ENCODE results near the gene COA3. TPM values are rescaled to one million over a fixed set of nuclear protein-coding genes. Genes with fewer than 3 reads are reported as not detected.

Gene COA3
- total and polyA plus RNA-seq, 2 donors (not counting 1 experiment from before 2014, with no cell fraction given): 18.5 to 32.1 TPM

DNA sequence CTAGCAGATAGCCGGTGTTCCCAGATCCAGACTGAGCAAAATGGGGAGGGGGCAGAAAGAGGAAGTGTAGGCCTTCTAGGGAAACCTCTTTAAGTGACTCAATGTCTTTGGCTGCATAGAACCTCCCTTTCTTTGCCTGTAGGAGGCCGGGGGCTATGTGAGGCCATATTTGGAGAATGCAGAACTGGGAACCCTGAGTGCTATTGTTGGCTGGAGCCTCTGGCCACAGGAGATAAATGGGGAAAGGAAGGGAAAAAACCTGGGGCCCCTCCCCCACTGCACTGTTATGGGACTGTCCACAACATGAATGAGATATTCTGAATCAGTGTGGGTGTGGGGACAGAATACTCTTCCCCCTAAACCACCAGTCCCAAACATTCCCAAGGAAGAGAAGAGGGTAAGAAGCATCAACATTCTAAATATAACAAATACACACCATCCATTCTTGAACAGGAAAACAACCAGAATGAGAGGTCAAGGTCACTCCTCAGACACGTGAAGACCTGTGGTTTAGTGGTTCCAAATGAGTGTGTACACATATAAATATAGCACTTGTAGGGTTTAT, 22.9 kb downstream of the COA3 start:
- 70% methylated on average over 2 of the region's 3 CpGs for WGBS (ENCODE audit: insufficient coverage)
- TF ChIP-seq EZH2 (IDR thresholded peaks at IDR 0.05; ENCODE audit: borderline replicate concordance, insufficient read depth, low read depth, low read length, poor library complexity, severe bottlenecking): no peak
- Histone ChIP-seq H4K20me1 (ENCODE audit: control insufficient read depth, insufficient read depth, low read length, poor library complexity, severe bottlenecking) (no peaks in the 10 kb centered on the region), H3K4me3 (ENCODE audit: control extremely low read depth in 1 of 5, extremely low read depth in 1 of 5, insufficient read depth in 1 of 5, low read depth in 2 of 5, low read length in 4 of 5) (no peak overlapping the region), H3K27me3 (replicated peaks in 1 of 4; ENCODE audit: control extremely low read depth in 1 of 4, control insufficient read depth in 3 of 4, insufficient read depth in 4 of 4, low read length in 3 of 4) (peaks cover 0 to 5% (median under 1%) of the 10 kb centered on the region in 4 experiments), H3K9me3 (ENCODE audit: control extremely low read depth in 1 of 3, control insufficient read depth in 2 of 3, insufficient read depth in 1 of 3, low read length in 2 of 3) (no peaks in the 10 kb centered on the region), H3K79me2 (ENCODE audit: control insufficient read depth, insufficient read depth, low read length) (peaks cover 4% of the 10 kb centered on the region), H3K4me1 (ENCODE audit: control insufficient read depth in 2 of 2, insufficient read depth in 2 of 2, low read length in 2 of 2) (peaks cover 21 to 23% of the 10 kb centered on the region in 2 donors), H3K9ac (ENCODE audit: low read length) (no peak overlapping the region), H2AFZ (ENCODE audit: insufficient read depth, low read depth, low read length, poor library complexity, severe bottlenecking) (no peak overlapping the region), H3K27ac (ENCODE audit: low read length in 2 of 2) (no peak overlapping the region), H3K4me2 (replicated peaks; ENCODE audit: low read depth, low read length, poor library complexity, severe bottlenecking) (no peak overlapping the region), H3K36me3 (replicated peaks in 1 of 2; ENCODE audit: control extremely low read depth in 1 of 2, control insufficient read depth in 1 of 2, extremely low read depth in 1 of 2, insufficient read depth in 2 of 2, low read length in 1 of 2) (peaks cover 2 to 48% of the 10 kb centered on the region in 2 experiments)
- CTCF ChIA-PET: no interaction called here
- H3K27ac Mint-ChIP-seq: peak overlapping the region; percentile 15
- DNase-seq: no peak
- POLR2A ChIA-PET: no interaction called here
- no peak for ATAC-seq (ENCODE audit: low read depth)
- intact Hi-C loops (cut with micrococcal nuclease): no loop called here
- peaks cover 31% of the 10 kb centered on the region for H3K4me1 Mint-ChIP-seq
- peaks cover 7% of the 10 kb centered on the region for H3K27me3 Mint-ChIP-seq
- peak overlapping the region; percentile 41 for H3K4me3 Mint-ChIP-seq
- no peaks in the 10 kb centered on the region for H3K9me3 Mint-ChIP-seq (ENCODE audit: insufficient read depth)

DNA sequence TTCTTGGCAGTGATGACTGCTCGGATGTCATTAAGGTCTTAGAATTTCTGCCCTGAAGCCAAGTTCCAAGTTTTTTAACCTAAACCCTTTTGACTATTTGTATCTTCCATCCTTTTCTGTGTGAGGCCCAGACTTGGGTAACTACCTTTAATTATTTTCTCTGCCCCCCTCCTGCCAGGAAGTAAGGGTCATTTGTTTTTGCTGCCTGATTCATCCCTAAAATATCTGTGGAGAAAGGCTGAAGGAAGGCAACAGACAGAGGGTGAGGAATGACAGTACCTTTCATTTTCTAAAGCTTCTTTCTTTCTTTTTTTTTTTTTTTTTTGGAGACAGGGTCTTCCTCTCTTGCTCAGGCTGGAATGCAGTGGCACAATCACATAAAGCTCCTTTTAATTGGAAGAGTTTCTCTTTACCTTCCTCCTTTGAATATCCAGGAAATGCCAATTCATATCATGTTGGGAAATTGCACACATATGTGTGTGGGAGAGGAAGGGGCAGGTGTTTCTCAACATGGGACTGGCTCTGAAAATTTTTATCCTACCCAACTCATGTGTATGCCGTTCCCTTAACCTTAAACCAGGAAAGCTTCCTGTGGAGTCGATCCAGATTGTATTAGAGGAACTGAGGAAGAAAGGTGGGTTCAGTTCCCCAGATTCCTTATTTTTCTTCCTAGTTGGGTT, 24.3 kb downstream of the COA3 start:
- H3K27me3 ChIP-seq (replicated peaks in 1 of 4; ENCODE audit: control extremely low read depth in 1 of 4, control insufficient read depth in 3 of 4, insufficient read depth in 4 of 4, low read length in 3 of 4): no peaks in the 10 kb centered on the region
- no peaks in the 10 kb centered on the region for H3K9me3 Mint-ChIP-seq (ENCODE audit: insufficient read depth)
- H3K27me3 Mint-ChIP-seq: no peaks in the 10 kb centered on the region
- H2AFZ ChIP-seq (ENCODE audit: insufficient read depth, low read depth, low read length, poor library complexity, severe bottlenecking): peak overlapping the region; percentile 92
- peak overlapping the region; percentile 74 for H3K4me2 ChIP-seq (replicated peaks; ENCODE audit: low read depth, low read length, poor library complexity, severe bottlenecking)
- peak overlapping the region; percentile 90 for H3K9ac ChIP-seq (ENCODE audit: low read length)
- H3K4me1 Mint-ChIP-seq: peaks cover 24% of the 10 kb centered on the region
- ChIA-PET POLR2A (interaction anchor here (0.6 to 2.3 kb wide), 6 partner anchors 12 to 250 kb away, joined by 3 to 9 read pairs (median 4); partner anchors contain the start of genes BECN1, CNTD1, COA3 and PSMC3IP), CTCF (interaction anchor here (0.6 to 3.1 kb wide), 6 partner anchors 11 to 195 kb away, joined by 3 to 22 read pairs (median 5); partner anchors contain the start of gene PSMC3IP)
- H3K4me3 Mint-ChIP-seq: peak overlapping the region; percentile 99
- H3K4me3 ChIP-seq (ENCODE audit: control extremely low read depth in 1 of 5, extremely low read depth in 1 of 5, insufficient read depth in 1 of 5, low read depth in 2 of 5, low read length in 4 of 5): peak overlapping the region in 4 of 5 experiments; percentile 71 to 88 (median 81)
- H4K20me1 ChIP-seq (ENCODE audit: control insufficient read depth, insufficient read depth, low read length, poor library complexity, severe bottlenecking): no peaks in the 10 kb centered on the region
- H3K27ac ChIP-seq (ENCODE audit: low read length in 2 of 2): no peak overlapping the region
- H3K36me3 ChIP-seq (replicated peaks in 1 of 2; ENCODE audit: control extremely low read depth in 1 of 2, control insufficient read depth in 1 of 2, extremely low read depth in 1 of 2, insufficient read depth in 2 of 2, low read length in 1 of 2): peaks cover 2 to 42% of the 10 kb centered on the region in 2 experiments
- DNase-seq (no peak), ATAC-seq (ENCODE audit: low read depth) (no peak)
- 80% methylated on average over 1 of the region's 3 CpGs for WGBS (ENCODE audit: insufficient coverage)
- peak overlapping the region; percentile 98 for H3K27ac Mint-ChIP-seq
- no peaks in the 10 kb centered on the region for H3K9me3 ChIP-seq (ENCODE audit: control extremely low read depth in 1 of 3, control insufficient read depth in 2 of 3, insufficient read depth in 1 of 3, low read length in 2 of 3)
- intact Hi-C loops (cut with micrococcal nuclease): no loop called here
- peaks cover 16 to 17% of the 10 kb centered on the region in 2 donors for H3K4me1 ChIP-seq (ENCODE audit: control insufficient read depth in 2 of 2, insufficient read depth in 2 of 2, low read length in 2 of 2)
- TF ChIP-seq, protein P1, sequence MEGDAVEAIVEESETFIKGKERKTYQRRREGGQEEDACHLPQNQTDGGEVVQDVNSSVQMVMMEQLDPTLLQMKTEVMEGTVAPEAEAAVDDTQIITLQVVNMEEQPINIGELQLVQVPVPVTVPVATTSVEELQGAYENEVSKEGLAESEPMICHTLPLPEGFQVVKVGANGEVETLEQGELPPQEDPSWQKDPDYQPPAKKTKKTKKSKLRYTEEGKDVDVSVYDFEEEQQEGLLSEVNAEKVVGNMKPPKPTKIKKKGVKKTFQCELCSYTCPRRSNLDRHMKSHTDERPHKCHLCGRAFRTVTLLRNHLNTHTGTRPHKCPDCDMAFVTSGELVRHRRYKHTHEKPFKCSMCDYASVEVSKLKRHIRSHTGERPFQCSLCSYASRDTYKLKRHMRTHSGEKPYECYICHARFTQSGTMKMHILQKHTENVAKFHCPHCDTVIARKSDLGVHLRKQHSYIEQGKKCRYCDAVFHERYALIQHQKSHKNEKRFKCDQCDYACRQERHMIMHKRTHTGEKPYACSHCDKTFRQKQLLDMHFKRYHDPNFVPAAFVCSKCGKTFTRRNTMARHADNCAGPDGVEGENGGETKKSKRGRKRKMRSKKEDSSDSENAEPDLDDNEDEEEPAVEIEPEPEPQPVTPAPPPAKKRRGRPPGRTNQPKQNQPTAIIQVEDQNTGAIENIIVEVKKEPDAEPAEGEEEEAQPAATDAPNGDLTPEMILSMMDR (IDR thresholded peaks at IDR 0.05): no peak
- TF ChIP-seq EZH2 (IDR thresholded peaks at IDR 0.05; ENCODE audit: borderline replicate concordance, insufficient read depth, low read depth, low read length, poor library complexity, severe bottlenecking): no peak
- H3K79me2 ChIP-seq (ENCODE audit: control insufficient read depth, insufficient read depth, low read length): peaks cover 4% of the 10 kb centered on the region
